ENCODE results near the gene CLEC19A.

DNA sequence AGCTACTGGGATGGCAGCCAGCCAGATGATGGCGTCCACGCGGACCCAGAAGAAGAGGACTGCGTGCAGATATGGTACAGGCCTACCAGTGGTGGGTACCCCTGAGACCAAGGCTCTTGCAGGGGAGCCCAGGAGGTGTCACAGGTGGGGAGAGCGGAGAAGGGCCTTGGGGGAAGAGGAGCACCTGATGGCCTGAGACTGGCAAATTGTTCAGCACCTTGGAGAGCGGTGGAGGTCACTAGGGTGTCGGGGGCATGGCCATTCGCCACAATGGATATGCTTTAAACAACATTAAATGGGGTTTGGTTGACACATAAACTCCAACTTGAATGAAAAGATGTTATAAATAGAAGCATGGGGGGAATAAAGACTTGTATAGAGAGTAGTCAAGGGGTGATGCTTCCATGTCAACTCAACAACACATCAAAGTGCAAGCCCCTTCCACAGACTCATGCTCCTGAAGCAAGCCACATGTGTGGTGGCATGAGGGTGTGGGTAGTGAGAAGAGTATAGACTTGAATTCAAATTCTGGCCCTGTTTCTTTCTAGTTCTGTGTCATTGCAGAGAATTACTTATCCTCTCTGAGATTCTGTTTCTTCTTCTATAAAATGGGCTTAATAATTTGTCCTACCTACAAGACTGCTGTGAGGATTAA is 22.2 kb downstream of the CLEC19A start:
- TF ChIP-seq CTCF (IDR thresholded peaks at IDR 0.05; ENCODE audit: low read depth, low read length): no peak
- no peak for TF ChIP-seq MAX (IDR thresholded peaks at IDR 0.05; ENCODE audit: low read depth, low read length)

All from NB4 (cell line).